Osteoblast (primary cell): ENCODE results near the gene CX3CR1. TPM values are rescaled to one million over a fixed set of nuclear protein-coding genes. Genes with fewer than 3 reads are reported as not detected.

Source experiments
- DNase-seq: peaks from one replicate; pipeline ENCODE4 v3.0.0; 2011; ENCODE audit warnings: low spot score, mixed read lengths; ENCODE audit not compliant: insufficient read length; ENCODE audit errors: missing footprints
- H2AFZ ChIP-seq: 2 replicates; pipeline ENCODE4 v1.6.0; 2011; ENCODE audit warnings: mild to moderate bottlenecking, low read length
- H3K27ac ChIP-seq: 2 replicates; pipeline ENCODE4 v1.5.1; 2011; ENCODE audit warnings: mild to moderate bottlenecking, low read depth, low read length, moderate library complexity
- H3K27me3 ChIP-seq: 2 replicates; pipeline ENCODE4 v1.6.0; 2012; ENCODE audit warnings: mild to moderate bottlenecking, control low read depth, inconsistent platforms, low read length, moderate library complexity; ENCODE audit not compliant: insufficient read depth
- H3K36me3 ChIP-seq: 2 replicates; pipeline ENCODE4 v1.5.1; 2011; ENCODE audit warnings: mild to moderate bottlenecking, low read length, control low read depth, moderate library complexity; ENCODE audit not compliant: insufficient read depth
- H3K4me1 ChIP-seq: 2 replicates; pipeline ENCODE4 v1.5.1; 2011; ENCODE audit warnings: mild to moderate bottlenecking, low read length, control low read depth, moderate library complexity; ENCODE audit not compliant: insufficient read depth
- H3K4me2 ChIP-seq: 2 replicates; pipeline ENCODE4 v1.6.0; 2011; ENCODE audit warnings: mild to moderate bottlenecking, low read length; ENCODE audit not compliant: insufficient read depth
- H3K4me3 ChIP-seq: fragments of 200-600 bp; sonication (generic); 3 replicates; pipeline ENCODE4 v1.5.1; 2012; ENCODE audit warnings: mild to moderate bottlenecking, low read length, inconsistent platforms; ENCODE audit not compliant: insufficient read depth
- H3K79me2 ChIP-seq: 2 replicates; pipeline ENCODE4 v1.6.0; 2012; ENCODE audit warnings: mild to moderate bottlenecking, low read length, control low read depth, inconsistent platforms; ENCODE audit not compliant: insufficient read depth
- H3K9me3 ChIP-seq: 2 replicates; pipeline ENCODE4 v1.5.1; 2011; ENCODE audit warnings: low read depth, low read length, control low read depth
- H4K20me1 ChIP-seq: 2 replicates; pipeline ENCODE4 v1.6.0; 2012; ENCODE audit warnings: mild to moderate bottlenecking, low read length, control low read depth; ENCODE audit not compliant: insufficient read depth
- CTCF ChIP-seq: IDR thresholded peaks from 2 replicates; pipeline ENCODE4 v1.5.1; 2011; ENCODE audit warnings: mild to moderate bottlenecking, low read depth, low read length, moderate library complexity; ENCODE audit errors: extremely low read depth
- total RNA-seq: library from RNA; depleted of rRNA; stranded (reverse); fragments of >200 nt; gene quantifications from 2 replicates; pipeline ENCODE4 v1.2.3, GENCODE V29; 2012

Gene CX3CR1
- total RNA-seq, 1 donor, result under 0.01 TPM

- Histone ChIP-seq H2AFZ (no peak overlapping the region), H3K27me3 (no peaks in the 10 kb centered on the region), H3K9me3 (no peaks in the 10 kb centered on the region), H3K27ac (no peak overlapping the region), H3K4me2 (no peak overlapping the region), H4K20me1 (no peaks in the 10 kb centered on the region), H3K79me2 (no peaks in the 10 kb centered on the region), H3K4me3 (no peak overlapping the region), H3K36me3 (no peaks in the 10 kb centered on the region), H3K4me1 (no peaks in the 10 kb centered on the region)
- TF ChIP-seq CTCF, result no peak
- DNase-seq, result no peak
Measured at GRCh38 chr3:39313289-39313688, 33.5 kb upstream of the CX3CR1 start.

- Histone ChIP-seq H3K36me3 (no peaks in the 10 kb centered on the region), H3K4me3 (no peak overlapping the region), H3K79me2 (no peaks in the 10 kb centered on the region), H3K9me3 (peaks cover 1% of the 10 kb centered on the region), H3K4me2 (no peak overlapping the region), H3K4me1 (no peaks in the 10 kb centered on the region), H4K20me1 (no peaks in the 10 kb centered on the region), H3K27me3 (no peaks in the 10 kb centered on the region), H2AFZ (no peak overlapping the region), H3K27ac (no peak overlapping the region)
- TF ChIP-seq CTCF, result no peak
- DNase-seq, result no peak
Measured at GRCh38 chr3:39302178-39302577, 22.3 kb upstream of the CX3CR1 start.

- Histone ChIP-seq H3K27ac (no peak overlapping the region), H3K4me2 (no peak overlapping the region), H4K20me1 (no peaks in the 10 kb centered on the region), H3K36me3 (no peaks in the 10 kb centered on the region), H3K9me3 (peaks cover 1% of the 10 kb centered on the region), H2AFZ (no peak overlapping the region), H3K4me3 (no peak overlapping the region), H3K27me3 (no peaks in the 10 kb centered on the region), H3K79me2 (no peaks in the 10 kb centered on the region), H3K4me1 (no peaks in the 10 kb centered on the region)
- TF ChIP-seq CTCF, result no peak
- no peak for DNase-seq
Measured at GRCh38 chr3:39299279-39299678, 19.4 kb upstream of the CX3CR1 start.

- Histone ChIP-seq H4K20me1 (no peaks in the 10 kb centered on the region), H3K36me3 (no peaks in the 10 kb centered on the region), H3K27ac (no peak overlapping the region), H3K4me2 (no peak overlapping the region), H3K79me2 (no peaks in the 10 kb centered on the region), H3K27me3 (no peaks in the 10 kb centered on the region), H2AFZ (no peak overlapping the region), H3K4me1 (no peaks in the 10 kb centered on the region), H3K4me3 (no peak overlapping the region), H3K9me3 (no peaks in the 10 kb centered on the region)
- TF ChIP-seq CTCF, result no peak
- DNase-seq, result no peak
Measured at GRCh38 chr3:39296197-39297077, 16.6 kb upstream of the CX3CR1 start.
